ENCODE data around the gene SERHL2.
"Not testable (repeated sequence)": the region's sequence is repeated elsewhere in the genome, so short reads cannot be mapped to it uniquely, and the experiment has no call there.

Gene SERHL2

DNA sequence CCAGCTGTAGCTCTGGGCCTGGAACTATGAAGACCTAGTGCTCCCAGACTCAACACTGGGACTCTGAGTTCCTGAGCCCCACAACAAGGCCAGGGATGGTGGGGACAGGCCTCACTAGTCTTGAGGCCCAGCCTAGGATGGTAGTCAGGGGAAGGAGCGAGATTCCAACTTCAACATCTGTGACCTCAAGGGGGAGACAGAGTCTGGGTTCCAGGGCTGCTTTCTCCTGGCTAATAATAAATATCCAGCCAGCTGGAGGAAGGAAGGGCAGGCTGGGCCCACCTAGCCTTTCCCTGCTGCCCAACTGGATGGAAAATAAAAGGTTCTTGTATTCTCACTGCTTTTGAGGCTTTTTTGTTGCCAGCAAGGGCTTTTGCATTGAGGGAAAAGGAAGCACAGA lies 20.3 kb downstream of the SERHL2 start:
- not testable (repeated sequence) for DNase-seq (ENCODE audit: low read depth, low spot score)

DNA sequence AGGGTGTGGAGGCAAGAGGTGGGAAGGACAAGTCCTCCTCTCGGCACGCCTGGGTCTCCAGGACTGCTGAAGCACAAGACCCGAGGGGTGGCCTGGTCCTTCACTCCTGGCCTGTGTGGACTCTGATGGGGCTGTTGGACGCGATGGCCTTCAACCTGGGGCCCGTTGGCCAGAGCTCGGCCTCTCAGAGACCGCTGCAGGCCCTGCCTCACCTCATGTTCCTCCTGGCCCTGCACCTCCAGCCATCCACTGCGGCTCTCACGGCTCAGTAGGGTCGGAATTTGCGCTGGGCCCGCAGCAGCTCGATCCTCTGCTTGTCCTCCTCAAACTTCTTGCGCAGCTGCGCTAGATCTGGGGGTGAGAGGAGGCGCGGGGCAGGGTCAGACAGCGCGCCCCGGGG lies 20.7 kb downstream of the SERHL2 start:
- not testable (repeated sequence) for DNase-seq (ENCODE audit: low read depth, low spot score)

DNA sequence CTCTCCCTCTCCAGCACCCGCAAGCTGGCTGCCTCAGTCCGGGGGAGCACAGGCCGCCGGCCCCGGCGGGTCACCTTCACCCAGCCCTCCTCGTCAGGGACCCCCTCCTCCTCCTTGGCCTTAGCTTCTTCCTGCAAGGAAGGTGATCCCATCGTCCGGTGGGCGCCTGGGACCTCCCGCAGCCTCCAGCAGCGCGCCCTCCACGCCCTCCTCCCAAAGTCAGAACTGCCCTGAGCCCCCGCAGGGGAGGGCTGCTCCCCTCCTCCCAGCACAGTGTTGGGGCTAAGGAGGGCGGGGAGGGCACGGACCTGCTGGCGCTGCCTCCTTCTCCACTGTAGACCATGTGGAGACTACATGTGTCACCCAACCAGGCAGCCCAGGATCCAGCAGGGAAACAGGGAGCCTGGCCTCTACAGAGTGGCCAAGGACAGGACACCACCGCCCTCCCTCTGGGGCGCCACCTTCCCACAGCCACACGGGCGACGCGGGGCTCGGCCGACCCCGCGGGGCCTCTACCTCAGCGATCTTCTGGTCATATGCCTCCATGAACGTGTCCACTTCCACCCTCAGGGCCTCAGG lies 22.3 kb downstream of the SERHL2 start:
- DNase-seq (ENCODE audit: low read depth, low spot score), result not testable (repeated sequence)

DNA sequence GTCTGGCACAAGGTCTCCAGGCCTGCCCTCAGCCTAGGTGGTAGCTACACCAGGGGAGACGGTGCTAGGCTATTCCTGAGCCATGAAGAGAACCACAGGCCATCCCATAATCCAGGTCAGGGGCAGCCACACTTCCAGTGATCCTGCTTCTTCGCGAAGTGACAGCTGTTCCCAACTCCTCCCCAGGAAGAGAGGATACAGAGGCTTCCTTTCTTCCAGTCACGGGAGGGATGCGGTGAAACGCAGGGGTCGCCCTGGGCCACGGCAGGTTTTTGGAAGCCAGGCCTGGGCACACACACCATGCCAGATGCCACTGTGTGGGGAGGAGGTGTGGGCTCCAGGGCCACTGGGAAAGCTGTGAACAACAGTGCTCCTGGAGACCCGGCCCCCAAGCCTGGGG lies 23.4 kb downstream of the SERHL2 start:
- DNase-seq (ENCODE audit: low read depth, low spot score), result not testable (repeated sequence)

DNA sequence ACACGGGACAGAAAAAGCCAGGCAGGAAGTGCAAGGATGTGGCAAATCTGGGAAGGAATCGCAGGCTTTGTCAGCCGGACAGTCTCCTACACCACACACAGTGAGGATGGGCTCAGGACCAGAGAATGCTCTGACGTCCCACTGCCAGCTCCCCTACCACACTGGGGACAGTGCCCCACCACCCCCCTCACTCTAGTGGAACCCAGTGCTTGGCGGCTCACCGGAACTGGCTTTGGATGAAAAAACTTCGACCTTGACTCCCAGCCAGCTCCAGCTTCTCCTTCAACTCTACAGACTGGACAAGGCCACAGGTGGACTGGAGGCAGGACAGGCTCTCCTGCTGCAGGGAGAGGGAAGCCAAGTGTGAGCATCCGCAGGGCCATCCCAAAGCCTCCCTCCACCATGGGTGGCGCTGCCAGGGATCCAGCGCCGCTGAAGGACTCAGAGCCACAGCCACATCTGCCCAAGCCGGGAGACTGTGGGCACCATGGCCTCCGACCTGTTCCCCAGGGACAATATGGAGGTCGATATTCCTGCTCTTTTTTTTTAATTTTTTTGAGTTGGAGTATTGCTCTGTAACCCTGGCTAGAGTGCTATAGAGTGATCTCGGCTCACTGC lies 24.0 kb downstream of the SERHL2 start:
- no peak for DNase-seq (ENCODE audit: low read depth, low spot score)

DNA sequence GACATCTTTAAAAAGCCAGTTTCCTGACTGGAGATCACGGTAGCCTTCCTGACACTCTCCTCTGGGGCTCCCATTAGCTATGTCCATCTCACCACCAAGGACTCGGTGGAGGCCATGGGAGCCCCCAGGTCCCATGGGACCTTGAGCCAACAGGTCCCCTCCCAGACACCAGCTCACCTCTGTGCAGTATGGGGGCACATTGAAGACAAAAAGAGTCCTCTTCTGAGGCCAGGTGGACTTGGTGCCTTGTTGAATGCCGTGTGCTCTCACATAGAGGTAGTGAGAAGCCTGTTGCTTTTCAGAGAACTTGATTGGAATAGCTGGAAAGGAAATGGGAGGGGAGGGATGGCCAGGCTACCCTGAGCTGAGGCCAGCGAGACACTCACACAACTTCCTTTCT lies 26.3 kb downstream of the SERHL2 start:
- DNase-seq (ENCODE audit: low read depth, low spot score), result not testable (repeated sequence)

DNA sequence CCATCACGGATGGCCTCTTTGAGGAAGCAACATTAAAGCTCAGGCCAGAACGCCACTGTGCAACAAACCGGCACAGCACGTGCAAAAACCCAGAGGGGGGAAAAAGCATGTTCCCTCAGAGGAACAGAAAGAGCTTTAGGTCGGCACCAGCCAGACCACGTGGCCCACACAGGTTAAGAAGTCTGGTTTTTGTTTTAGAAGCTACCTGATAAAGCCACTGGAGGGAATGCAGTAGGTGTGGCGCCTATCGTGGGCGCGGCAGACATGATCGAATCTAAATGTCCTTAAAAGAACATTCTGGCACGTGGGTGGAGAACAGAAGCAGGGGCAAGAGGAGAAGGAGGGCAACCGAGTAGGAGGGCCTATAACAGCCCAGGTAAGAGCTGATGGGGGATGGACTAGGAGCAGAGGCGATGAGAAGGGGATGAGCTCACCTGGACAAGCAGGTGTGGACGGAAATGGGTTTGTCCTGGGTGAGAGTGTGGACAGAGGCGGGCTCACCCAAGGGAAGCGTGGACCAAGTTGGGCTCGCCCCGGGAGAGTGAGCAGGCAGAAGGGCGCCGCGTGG lies 27.5 kb downstream of the SERHL2 start:
- DNase-seq (ENCODE audit: low read depth, low spot score), result not testable (repeated sequence)

DNA sequence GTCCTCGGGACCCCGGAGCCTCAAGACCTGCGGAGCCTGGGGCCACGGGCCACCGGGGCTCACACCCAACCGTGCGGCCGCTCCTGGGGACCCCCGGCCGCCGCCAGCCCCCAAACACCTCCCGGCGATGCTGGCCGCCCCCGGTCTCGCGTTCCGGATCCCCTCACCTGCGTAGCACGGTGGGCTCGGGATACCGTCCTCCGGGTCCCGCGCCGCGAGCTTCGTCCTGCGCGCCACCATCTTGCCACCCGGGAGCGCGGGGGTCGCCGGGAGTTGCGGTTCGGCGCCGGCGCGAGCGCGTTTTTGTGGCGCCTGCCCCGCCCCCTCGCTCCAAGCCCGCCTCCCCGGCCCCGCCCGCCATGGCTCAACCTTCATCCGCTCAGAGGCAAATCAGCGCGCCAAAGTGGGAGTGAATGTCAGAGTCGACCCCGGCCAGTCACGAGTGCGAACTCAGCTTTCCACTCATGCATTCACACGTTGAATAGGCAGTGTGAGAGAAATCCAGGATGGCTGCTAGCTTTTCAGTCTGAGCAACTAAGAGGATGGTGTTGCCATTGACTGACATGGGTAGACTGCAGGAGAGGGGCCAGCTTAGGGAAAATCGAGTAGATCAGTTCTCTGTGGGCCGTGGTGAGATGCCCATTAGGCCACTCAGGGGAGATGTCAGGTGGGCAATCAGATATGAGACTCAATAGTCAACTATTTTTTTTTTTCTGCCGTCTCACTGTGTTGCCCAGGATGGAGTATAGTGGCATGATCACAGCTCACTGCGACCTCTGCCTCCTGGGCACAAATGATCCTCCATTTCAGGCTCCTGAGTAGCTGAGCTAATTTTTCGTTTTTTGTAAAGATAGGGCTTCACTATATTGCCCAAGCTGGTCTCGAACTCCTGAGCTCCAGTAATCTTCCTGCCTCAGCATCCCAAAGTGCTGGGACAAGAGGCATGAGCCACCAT lies 28.3 kb downstream of the SERHL2 start:
- DNase-seq (ENCODE audit: low read depth, low spot score), result peak; percentile 69

DNA sequence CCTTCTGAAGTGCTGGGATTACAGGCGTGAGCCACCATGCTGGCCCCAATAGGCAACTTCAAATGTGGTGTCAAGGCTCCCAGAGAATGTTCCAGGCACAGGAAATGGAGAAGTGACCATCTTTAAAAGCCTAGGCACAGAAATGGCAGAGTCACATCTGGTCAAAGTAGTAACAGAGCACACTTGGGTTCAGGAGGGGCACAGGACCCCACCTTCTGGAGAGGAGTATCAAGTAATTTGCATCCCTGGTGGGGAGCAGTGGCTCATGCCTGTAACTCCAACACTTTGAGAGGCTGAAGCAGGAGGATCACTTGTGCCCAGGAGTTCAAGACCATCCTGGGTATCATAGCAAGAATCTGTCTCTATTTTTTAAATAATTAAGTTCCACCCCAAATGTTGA lies 29.2 kb downstream of the SERHL2 start:
- no peak for DNase-seq (ENCODE audit: low read depth, low spot score)

DNA sequence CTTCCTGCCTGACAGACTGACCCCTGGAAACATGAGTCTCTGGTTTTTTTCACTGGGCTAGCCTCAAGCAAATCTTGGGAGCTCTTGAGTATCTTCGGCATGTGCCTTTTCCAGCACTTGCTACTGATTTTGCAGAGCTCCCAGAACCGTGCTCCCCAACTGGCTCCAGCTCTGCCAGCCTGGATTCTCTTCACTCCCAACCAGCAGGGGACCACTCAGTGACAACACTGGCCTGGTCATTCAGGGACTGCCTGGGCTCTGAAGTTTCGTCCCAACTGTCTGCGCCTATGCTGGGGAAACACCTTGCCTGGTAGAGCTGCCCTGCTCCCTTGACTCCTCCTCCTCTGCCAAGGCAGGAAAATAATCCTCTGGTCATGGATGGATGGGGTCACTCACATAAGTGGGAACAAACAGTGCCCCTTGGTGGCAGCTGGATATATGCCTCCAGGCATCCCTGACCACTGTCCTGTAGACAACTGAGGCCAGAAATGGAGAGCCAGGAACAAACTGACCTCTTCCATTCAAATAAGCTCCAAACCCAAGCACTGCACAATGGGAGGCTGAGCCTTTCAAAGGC lies 30.7 kb downstream of the SERHL2 start:
- no peak for DNase-seq (ENCODE audit: low read depth, low spot score)

DNA sequence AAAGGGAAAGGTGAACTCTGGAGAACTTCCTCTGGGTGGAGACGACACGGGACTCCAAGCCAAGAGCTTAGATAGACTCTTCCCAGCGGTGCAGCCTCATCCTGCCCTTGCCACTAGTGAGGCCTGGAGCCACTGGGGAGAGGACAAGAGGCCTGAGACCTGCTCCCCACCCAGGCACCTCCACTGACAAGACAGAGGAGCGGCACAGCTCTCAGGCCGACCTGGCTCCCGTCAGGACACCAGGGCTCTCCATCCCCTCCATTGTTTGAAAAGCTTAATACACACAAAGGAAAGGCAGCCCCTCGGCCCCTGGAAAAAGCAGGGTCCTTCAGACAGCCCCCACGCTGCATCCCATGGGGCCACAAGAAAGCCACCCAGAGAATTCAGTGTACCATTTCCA lies 31.3 kb downstream of the SERHL2 start:
- no peak for DNase-seq (ENCODE audit: low read depth, low spot score)

DNA sequence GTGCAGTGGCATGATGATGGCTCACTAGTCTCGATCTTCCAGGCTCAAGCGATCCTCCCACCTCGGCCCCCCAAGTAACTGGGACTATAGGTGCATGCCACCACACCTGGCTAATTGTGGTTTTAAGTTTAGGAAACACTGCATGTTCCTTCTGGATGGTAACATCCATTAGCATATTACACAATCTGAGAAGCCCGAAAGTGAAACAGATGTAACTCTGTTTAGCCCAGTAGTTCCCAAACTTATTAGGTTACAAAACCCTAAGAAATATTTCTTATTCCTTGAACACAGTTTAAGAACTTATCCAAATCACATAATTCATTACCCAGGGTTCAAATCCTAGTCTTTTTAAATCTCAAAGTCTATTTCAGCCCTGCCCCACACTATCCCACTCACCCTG lies 32.6 kb downstream of the SERHL2 start:
- DNase-seq (ENCODE audit: low read depth, low spot score), result no peak

DNA sequence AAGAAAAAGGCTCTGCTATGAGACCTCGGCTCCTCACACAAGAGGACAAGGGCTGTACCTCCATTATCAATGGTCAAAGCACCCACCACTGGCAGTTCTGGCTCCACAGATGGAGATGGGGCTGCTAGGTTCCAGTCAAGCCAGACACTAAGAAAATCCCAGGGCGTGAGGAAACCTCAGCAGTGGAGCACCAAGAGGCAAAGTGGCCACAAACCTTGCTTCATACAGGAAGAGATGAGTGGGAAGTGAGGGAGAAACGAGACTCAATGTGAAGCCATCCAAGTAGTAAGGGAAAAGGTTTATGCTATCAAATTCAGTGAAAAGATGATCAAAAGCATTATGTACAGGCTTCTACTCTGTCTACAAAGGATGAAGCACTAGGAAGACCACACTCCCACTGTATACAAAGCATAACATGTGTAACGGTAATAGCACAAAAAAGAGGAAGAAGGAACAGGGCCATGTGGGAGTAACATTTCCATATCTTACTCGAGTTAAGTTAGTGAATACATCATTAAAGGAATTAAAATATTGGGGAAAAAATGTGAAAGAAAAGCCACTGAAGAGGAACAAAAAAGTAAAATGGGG lies 33.9 kb downstream of the SERHL2 start:
- DNase-seq (ENCODE audit: low read depth, low spot score), result no peak

DNA sequence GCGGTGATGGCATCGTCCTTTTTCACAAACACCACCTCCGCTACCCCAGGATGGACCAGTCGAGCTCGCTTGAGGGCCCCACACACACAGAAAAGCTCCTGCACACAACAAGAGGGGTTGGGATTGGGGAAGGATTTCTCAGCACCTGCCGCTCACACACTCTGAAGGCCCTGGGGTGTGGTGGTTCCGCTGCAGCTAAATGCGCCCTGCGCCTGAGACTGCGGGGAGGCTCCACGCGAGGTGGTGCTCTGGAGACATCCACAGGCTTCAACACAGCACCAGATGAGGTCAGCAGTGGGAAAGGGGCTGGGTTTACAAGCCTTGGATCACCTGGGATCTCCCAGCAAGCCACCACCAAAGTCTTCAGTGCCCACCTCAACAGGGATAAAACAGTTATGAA lies 38.2 kb downstream of the SERHL2 start:
- no peak for DNase-seq (ENCODE audit: low read depth, low spot score)

DNA sequence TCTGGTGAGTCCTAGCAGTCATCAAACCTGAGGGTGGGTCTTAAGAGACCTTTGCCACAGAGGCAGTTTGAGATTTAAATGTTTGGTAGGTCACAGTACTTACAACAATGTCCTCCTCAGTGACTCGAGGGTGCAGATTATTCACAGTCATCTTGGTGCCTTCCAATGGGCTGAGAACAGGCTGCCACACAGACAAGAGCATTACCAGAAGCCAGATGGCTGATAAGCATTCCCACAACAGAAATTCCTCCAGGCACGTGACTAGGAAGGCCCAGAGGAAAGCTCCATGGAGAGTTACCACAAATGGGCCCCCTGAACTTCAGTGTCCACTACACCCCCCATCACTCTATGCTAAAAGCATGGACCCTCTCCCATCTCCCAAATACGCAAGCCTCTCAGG lies 41.7 kb downstream of the SERHL2 start:
- DNase-seq (ENCODE audit: low read depth, low spot score), result no peak

DNA sequence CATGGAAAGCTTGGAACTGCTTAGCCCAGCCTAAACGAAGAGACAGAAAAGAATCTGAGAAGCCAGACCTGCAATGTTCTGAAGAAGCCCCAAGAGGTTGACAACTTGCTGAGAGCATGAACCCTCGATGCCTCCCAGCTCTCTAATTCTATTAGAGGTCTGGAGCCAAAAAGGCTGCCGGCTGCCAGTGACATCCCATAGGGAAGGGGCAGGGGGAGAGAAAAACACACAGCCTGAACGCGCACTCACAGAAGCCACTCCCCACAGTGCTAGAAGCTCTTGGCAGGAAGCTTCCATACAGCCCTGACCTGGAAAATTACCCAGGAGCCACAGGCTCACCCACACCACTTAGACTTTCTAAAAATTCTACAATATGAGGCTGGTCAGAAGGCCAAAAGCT lies 42.6 kb downstream of the SERHL2 start:
- no peak for DNase-seq (ENCODE audit: low read depth, low spot score)

DNA sequence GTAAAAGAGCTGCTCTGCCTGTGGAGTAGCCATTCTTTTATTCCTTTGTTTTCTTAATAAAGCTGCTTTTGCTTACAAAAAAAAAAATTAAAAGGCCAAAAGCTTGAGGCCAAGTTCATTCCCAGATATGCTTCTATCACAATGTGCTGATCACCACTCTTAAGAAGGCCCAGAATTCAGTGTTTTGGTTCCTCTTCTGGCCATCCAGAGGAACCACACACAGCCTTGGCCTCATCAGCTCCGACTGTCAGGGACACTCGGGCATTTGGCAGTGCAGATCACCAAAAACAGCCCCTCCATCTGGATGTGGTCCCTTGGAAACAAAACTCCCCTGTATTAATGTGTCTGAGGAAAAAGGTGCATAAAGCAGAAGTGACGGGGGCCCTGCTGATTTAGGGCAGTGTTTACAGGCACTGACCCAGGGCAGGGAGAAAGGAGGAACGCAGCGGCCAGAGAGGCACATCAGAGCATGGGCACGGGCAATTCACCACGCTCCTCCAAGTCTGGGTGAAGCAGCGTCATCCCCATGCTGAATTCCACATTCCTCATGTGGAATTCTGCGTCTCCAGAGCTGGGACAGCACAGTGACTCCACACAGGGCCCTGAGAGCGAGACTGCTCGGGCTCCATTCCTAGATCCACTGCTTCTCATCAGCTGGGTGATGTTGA lies 43.2 kb downstream of the SERHL2 start:
- no peak for DNase-seq (ENCODE audit: low read depth, low spot score)

DNA sequence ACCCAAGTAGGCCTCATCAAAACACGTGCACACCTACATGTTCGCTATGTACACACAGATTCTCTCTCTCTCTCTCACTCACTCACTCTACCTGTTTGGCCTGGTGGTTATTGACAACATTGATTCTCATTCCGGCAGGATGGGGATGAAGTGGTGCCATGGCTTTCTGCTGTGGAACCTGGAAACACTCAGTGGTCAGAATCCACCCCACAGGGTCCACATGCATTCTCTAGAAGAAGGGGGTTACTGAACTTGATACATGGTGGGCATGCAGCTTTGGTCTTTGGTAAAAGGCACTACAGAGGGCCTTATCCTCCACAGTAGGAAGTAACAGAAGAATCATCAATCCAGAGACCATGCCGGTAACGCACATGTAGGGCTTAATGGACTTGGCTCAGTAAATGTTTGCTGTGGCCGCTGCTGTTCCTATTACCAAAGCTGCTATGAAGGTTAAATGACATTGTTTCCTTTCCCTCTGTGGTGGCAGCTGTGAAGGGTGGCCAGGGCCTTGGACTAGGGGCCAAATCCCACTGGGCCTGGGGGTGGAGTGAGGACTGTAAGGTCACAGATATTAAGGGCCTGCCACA lies 48.2 kb downstream of the SERHL2 start:
- DNase-seq (ENCODE audit: low read depth, low spot score), result no peak

DNA sequence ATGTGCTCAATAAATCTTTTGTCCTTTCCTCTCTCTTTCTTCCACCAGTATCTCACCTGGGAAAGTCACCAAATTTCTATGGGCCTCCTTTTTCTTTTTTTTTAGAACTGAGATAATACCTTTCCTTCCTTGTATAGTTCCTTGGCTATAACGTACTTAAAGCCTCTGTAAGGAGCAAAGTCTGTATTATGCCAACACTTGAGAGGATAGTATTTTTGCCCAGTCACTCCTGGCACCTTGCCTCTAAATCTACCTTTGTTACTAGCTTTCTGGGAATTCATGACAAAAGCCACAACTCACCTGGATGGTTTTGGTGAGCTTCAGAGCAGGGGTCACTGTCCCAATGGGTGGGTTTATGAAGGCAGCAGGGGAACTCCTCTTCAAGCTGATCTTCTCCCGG lies 48.7 kb downstream of the SERHL2 start:
- DNase-seq (ENCODE audit: low read depth, low spot score), result no peak

DNA sequence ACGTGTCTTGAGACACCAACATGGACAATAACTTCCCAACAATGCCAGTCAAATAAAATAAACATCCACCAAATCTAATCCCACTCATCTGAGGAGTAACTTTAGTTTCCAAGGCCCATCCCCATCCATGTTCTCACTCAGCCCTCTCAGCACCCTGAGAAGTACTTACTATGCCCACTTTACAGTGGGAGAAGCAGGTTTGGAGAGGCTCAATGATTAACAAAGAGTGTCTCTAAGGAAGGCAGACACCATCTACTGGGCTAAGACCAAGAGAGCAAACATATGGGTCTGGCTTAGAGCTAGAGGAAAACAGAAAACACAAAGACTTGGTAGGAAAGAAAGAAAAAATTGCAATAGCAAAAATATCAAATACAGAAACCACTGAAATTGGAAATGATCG lies 49.7 kb downstream of the SERHL2 start:
- no peak for DNase-seq (ENCODE audit: low read depth, low spot score)

DNA sequence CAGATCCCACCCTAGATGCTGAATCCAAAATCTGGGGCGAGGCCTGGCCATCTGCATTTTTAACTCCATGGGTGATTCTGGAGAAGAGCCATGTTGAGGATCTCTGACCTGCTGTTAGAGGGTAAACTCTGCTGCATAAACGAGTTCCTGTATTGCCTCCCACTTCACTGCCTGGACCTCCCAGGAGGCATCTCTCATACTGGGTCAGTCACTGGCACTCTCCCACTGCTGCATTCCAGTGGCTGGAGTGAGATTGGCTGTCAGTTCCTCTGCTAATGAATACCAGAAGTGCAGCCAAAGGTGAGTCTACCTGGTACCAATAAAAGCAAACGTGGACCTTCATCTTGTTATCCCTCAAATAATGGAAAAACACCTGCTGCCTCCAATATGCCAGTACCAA lies 50.6 kb downstream of the SERHL2 start:
- no peak for DNase-seq (ENCODE audit: low read depth, low spot score)
